ENCODE data around the gene TEX26.

Gene TEX26

GRCh38 chr13:30932481-30933353, at the start of gene TEX26:
TSS of gene TEX26 (plus strand) at chr13:30932656. CDS start at chr13:30932716, 60 bp downstream.
- no peak for DNase-seq

- DNase-seq = no peak
Observed at GRCh38 chr13:30882996-30883766, 49.3 kb upstream of the TEX26 start.

GRCh38 chr13:30884543-30884942, 47.9 kb upstream of the TEX26 start:
- no peak for DNase-seq

GRCh38 chr13:30889196-30889690, 43.2 kb upstream of the TEX26 start:
- no peak for DNase-seq

GRCh38 chr13:30892966-30893365, 39.5 kb upstream of the TEX26 start:
- DNase-seq = peak; percentile 27 to 37

- no peak for DNase-seq
Observed at GRCh38 chr13:30895773-30896172, 36.7 kb upstream of the TEX26 start.

GRCh38 chr13:30898070-30898469, 34.4 kb upstream of the TEX26 start:
- no peak for DNase-seq

- peak in 1 of 2 experiments; percentile 21 for DNase-seq
Observed at GRCh38 chr13:30898678-30899241, 33.7 kb upstream of the TEX26 start.

GRCh38 chr13:30900436-30900835, 32.0 kb upstream of the TEX26 start:
- DNase-seq = no peak

GRCh38 chr13:30900952-30901749, 31.3 kb upstream of the TEX26 start:
- DNase-seq = no peak

- DNase-seq = no peak
Observed at GRCh38 chr13:30904043-30904442, 28.4 kb upstream of the TEX26 start.

GRCh38 chr13:30905932-30906383, 26.5 kb upstream of the TEX26 start, which contains the start of gene MEDAG:
TSS of gene MEDAG (plus strand) at chr13:30906271. CDS start at chr13:30906516, 245 bp downstream.
- DNase-seq = no peak

GRCh38 chr13:30906411-30907051, 25.9 kb upstream of the TEX26 start:
- no peak for DNase-seq

GRCh38 chr13:30907121-30907861, 25.2 kb upstream of the TEX26 start:
- DNase-seq = no peak

GRCh38 chr13:30908416-30908980, 24.0 kb upstream of the TEX26 start:
- DNase-seq = no peak

GRCh38 chr13:30910676-30911075, 21.8 kb upstream of the TEX26 start:
- DNase-seq = no peak

- no peak for DNase-seq
Observed at GRCh38 chr13:30915691-30916541, 16.5 kb upstream of the TEX26 start.

- DNase-seq = no peak
Observed at GRCh38 chr13:30916991-30917390, 15.5 kb upstream of the TEX26 start.

- no peak for DNase-seq
Observed at GRCh38 chr13:30918662-30919405, 13.6 kb upstream of the TEX26 start.
